Astrocyte of the cerebellum (primary cell): ENCODE results near the gene RNPEP.
"Not testable (repeated sequence)": the region's sequence is repeated elsewhere in the genome, so short reads cannot be mapped to it uniquely, and the experiment has no call there.

Experiments used
- DNase-seq: peaks from one replicate; pipeline ENCODE4 v3.0.0-alpha.2; 2011; ENCODE audit warnings: low read depth
- H3K4me3 ChIP-seq: 2 replicates; pipeline ENCODE4 v1.5.1; 2011; ENCODE audit warnings: mild to moderate bottlenecking, low read depth, low read length, moderate library complexity
- in situ Hi-C: cut with HindIII; loops from 2 replicates; pipeline ENCODE4 v1.10.0; 2017; ENCODE audit warnings: low sequenced_read_pairs
- TF ChIP-seq, protein P1 (sequence below): IDR thresholded peaks from 2 replicates; pipeline ENCODE4 v1.5.1; 2012; ENCODE audit warnings: low read length, low read depth, moderate library complexity, mild to moderate bottlenecking; ENCODE audit errors: missing control alignments

RNPEP gene

DNA sequence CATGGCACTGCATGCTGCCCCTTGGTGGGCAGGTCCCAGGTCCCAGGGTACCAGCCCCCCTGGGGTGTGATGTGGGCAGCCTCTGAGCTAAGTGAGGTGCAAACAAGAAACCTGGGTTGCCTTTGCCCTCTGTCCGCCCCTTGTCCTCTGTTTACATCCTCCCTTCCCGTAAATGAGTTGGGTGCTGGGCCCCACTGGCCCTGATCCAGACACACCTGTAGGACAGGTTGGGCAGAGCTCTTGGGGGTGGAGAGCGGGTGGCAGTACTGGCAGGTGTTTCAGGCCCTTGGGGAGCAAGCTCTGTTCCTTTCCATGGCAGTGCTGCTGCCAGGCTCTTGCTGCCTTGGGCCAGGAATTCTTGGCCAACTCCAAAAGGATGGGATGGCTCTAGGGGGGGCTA is 63.8 kb downstream of the RNPEP start:
- in situ Hi-C loops = no loop called here
- TF ChIP-seq, protein P1, sequence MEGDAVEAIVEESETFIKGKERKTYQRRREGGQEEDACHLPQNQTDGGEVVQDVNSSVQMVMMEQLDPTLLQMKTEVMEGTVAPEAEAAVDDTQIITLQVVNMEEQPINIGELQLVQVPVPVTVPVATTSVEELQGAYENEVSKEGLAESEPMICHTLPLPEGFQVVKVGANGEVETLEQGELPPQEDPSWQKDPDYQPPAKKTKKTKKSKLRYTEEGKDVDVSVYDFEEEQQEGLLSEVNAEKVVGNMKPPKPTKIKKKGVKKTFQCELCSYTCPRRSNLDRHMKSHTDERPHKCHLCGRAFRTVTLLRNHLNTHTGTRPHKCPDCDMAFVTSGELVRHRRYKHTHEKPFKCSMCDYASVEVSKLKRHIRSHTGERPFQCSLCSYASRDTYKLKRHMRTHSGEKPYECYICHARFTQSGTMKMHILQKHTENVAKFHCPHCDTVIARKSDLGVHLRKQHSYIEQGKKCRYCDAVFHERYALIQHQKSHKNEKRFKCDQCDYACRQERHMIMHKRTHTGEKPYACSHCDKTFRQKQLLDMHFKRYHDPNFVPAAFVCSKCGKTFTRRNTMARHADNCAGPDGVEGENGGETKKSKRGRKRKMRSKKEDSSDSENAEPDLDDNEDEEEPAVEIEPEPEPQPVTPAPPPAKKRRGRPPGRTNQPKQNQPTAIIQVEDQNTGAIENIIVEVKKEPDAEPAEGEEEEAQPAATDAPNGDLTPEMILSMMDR = no peak
- no peak overlapping the region for H3K4me3 ChIP-seq
- no peak for DNase-seq

DNA sequence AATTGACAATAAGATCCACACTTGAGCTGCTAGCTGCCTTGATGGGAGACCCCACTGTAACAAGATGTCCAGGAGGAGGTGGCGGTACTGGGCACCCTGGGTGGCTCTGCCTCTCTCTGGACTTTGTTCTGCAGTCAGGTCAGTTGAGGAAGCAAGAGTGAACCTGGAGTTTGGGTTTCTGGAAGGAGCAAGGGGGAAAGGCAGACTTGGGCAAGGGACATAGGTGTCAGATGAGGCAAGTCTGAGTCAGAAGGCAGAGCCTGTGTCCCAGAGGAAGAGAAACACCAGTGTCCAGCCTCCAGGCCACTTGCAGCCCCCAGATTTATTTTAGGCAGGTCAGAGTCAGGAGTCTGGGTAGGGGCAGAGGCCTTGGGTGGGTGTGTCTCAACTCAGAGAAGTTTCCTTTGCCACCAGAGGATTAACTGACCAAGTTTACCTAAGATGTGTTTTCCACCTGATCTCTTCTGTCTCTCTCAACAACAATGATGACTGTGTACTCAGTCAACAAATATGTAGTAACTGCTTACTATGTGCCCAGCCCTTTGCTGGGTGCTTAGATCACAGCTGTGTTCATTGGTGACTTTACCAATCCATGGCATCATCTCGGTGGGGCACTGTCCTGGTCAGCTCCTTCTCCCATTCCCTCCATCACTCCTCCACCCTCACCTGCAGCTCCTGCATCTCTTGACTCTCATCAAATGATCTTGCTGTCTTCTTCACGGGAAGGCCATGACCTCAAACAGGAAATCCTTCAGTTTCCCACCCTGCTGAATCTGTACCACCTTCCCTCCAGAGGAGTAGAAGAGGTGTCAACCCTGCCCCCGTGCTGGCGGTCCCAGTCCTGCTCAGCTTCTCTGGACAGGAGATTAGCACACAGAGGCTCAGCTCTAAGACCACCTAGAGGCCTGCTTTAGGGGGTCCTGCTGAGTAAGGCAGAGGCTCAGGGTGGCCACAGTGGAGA is 64.6 kb downstream of the RNPEP start:
- DNase-seq = no peak
- H3K4me3 ChIP-seq = no peak overlapping the region
- in situ Hi-C loops = no loop called here
- TF ChIP-seq, protein P1 = no peak

DNA sequence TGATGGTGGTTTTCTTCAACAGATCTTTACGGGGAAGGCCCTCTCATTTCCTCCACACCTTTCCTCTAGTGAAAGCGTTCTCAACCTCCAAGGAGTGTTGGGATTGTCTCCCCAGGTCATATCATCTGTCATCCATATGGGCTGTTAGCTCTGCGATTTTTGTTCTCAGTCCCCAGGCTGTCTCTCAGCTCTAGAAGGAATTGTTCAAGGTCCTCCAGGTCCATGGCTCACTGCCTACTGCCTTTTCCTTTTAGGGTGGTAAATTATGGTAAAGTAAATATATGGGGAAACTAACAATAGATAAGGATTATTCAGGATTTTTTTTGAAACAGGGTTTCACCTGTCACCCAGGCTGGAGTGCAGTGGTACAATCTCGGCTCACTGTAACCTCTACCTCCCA is 65.5 kb downstream of the RNPEP start:
- TF ChIP-seq, protein P1 = no peak
- in situ Hi-C loops = no loop called here
- no peak overlapping the region for H3K4me3 ChIP-seq
- DNase-seq = no peak

DNA sequence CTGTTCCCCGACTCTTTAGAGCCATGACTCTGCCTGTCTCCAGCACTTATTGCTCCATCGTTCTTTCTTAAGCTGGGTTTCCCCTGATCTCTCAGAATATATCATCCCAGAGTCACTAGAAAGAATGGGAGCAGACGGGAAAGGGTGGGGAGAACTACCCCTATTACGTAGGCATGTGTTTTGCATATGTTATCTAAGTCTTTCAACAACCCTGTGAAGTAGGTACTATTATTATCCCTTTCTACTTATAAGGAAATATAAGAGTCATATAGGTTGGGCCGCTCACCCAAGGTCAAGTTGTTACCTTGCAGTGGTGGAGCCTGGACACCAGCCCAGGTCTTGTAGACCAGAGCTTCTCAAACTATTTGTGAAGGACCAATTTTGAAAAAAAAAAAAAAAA is 66.7 kb downstream of the RNPEP start:
- H3K4me3 ChIP-seq = no peak overlapping the region
- in situ Hi-C loops = no loop called here
- TF ChIP-seq, protein P1 = no peak
- no peak for DNase-seq

DNA sequence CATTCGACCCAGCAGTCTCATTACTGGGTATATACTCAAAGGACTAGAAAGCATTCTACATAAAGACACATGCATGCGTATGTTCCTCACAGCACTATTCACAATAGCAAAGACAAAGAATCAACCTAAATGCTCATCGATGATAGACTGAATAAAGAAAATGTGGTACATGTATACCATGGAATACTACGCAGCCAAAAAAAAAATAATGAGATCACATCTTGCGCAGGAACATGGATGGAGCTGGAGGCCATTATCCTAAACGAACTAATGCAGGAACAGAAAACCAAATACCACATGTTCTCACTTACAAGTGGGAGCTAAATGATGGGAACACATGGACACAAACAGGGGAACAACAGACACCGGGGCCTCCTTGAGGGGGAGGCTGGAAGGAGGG is 71.6 kb downstream of the RNPEP start:
- in situ Hi-C loops = no loop called here
- DNase-seq = no peak
- H3K4me3 ChIP-seq = no peak overlapping the region
- TF ChIP-seq, protein P1 = no peak

DNA sequence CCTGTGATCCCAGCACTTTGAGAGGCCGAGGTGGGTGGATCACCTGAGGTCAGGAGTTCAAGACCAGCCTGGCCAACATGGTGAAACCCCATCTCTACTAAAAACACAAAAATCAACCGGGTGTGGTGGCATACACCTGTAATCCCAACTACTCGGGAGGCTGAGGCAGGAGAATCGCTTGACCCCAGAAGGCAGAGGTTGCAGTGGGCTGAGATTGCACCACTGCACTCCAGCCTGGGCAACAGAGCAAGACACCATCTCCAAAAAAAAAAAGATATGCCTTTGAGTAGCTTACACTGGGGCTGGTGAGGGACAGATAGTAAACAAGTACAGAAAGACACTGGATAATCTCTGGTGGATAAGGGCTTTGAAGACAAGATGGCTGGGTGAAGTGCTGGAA is 72.2 kb downstream of the RNPEP start:
- H3K4me3 ChIP-seq, DNase-seq, in situ Hi-C loops: not testable (repeated sequence)
